Testis (tissue), 2 donors: ENCODE results near the gene ACCSL.

Experiments
- POLR2A ChIP-seq: fragments of 450-650 bp; IDR thresholded peaks from one replicate; pipeline ENCODE4 v1.6.1; 2017; ENCODE audit warnings: antibody characterized with exemption, mild to moderate bottlenecking, moderate library complexity
- TF ChIP-seq, protein P1 (sequence below), 3 experiments: fragments of 450-650 bp in 2 of 3; fragments of 200-600 bp in 1 of 3; sonication (generic) in 1 of 3; IDR thresholded peaks; one replicate each; pipeline ENCODE4 v1.5.1; 2016 to 2019; ENCODE audit warnings: antibody characterized with exemption in 3 of 3, mild to moderate bottlenecking in 2 of 3, moderate library complexity in 1 of 3

DNA sequence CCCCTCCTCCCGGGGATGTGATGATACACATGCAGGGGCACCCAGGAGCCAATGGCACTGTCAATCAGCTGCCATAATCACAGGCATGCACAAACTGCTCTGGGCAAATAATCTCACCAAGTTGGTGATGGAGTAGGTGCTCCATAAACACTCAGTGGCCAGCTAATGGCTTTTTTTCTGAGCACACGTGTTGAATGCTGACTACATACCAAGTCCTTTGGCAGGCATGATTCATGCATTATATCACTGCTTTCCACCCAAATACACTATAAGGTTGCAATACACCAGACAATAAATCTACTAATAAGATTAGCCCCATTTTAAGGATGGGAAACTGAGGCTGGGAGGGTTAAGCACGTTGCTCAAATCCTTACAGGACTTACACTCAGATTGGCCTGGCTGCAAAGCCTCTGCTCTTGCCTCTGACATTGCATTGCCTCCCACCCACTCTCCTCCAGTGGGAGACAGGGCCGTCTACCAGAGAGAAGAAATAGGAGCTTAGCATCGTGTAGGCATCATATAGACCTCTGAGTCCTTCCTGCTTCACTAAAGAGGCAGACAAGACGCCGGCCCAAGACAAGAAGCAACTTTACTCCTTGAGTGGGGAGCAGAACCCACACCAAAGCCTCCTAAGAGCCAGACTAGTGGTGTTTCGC lies 32.7 kb upstream of the ACCSL start:
- TF ChIP-seq, protein P1, sequence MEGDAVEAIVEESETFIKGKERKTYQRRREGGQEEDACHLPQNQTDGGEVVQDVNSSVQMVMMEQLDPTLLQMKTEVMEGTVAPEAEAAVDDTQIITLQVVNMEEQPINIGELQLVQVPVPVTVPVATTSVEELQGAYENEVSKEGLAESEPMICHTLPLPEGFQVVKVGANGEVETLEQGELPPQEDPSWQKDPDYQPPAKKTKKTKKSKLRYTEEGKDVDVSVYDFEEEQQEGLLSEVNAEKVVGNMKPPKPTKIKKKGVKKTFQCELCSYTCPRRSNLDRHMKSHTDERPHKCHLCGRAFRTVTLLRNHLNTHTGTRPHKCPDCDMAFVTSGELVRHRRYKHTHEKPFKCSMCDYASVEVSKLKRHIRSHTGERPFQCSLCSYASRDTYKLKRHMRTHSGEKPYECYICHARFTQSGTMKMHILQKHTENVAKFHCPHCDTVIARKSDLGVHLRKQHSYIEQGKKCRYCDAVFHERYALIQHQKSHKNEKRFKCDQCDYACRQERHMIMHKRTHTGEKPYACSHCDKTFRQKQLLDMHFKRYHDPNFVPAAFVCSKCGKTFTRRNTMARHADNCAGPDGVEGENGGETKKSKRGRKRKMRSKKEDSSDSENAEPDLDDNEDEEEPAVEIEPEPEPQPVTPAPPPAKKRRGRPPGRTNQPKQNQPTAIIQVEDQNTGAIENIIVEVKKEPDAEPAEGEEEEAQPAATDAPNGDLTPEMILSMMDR (IDR thresholded peaks at IDR 0.05): no peak
- no peak for TF ChIP-seq POLR2A
